Activated CD8-positive, alpha-beta memory T cell treated with anti-CD3 and anti-CD28 coated beads, Interleukin-2, amount 50 U/mL, for 48 hours (primary cell): ENCODE results near the gene HTRA1.

ENCODE experiments used
- DNase-seq: peaks from one replicate; pipeline ENCODE4 v3.0.0-alpha.2; 2020

Gene HTRA1

DNA sequence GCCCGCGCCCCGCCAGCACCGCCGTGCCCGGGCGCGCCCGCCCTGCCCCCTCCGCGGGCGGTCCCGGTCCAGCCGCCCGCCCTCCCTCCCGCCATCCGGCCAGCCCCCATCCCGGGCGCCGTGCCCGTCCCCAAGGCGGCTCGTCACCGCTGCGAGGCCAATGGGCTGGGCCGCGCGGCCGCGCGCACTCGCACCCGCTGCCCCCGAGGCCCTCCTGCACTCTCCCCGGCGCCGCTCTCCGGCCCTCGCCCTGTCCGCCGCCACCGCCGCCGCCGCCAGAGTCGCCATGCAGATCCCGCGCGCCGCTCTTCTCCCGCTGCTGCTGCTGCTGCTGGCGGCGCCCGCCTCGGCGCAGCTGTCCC, at the start of gene HTRA1:
Gene HTRA1 (plus strand): TSS at position 187 of the 362 bp plus-strand sequence. CDS start 100 bp downstream, at position 287.
- no peak for DNase-seq

DNA sequence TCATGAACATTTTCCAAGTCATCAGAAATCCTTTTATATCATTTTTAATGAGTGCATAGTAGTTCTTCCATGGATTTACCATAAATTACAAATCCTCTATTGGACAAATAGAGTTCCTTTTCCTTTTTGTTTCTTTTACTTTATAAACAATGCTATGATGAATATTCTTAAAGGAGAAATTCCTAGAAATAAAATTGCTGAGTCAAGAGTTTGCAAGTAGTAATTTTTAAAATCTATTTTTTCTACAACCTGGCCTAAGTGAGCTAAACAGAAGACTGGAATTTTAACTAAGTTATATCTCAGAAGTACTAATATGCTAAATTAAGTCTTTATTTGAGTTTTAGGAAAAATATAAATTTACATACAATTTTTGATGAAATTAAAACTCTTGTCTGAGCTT, 48.0 kb upstream of the HTRA1 start:
- DNase-seq = no peak

DNA sequence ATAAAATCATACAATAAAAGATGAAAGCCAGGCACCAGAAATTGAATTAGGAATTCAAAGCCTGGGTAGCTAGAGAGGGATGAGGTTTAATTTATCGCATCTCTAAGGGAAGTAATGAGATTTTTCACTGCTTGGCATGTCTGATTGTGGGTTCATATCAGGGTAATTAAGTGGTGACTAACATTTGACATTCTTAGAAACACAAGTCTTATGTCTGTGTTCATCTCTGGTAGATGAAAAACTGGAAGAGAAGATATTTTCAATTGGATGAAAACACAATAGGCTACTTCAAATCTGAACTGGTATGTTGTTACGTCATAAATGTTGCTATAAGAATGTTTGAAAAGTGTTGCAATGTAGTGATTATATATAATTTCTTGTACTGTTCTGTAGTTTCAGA, 43.7 kb upstream of the HTRA1 start:
- no peak for DNase-seq

- DNase-seq = no peak
These were observed 42.3 kb upstream of the HTRA1 start for GRCh38 chr10:122419016-122419415.

- no peak for DNase-seq
These were observed 41.3 kb upstream of the HTRA1 start for GRCh38 chr10:122419876-122420623.

GRCh38 chr10:122420624-122421007, 40.7 kb upstream of the HTRA1 start:
- DNase-seq = no peak

DNA sequence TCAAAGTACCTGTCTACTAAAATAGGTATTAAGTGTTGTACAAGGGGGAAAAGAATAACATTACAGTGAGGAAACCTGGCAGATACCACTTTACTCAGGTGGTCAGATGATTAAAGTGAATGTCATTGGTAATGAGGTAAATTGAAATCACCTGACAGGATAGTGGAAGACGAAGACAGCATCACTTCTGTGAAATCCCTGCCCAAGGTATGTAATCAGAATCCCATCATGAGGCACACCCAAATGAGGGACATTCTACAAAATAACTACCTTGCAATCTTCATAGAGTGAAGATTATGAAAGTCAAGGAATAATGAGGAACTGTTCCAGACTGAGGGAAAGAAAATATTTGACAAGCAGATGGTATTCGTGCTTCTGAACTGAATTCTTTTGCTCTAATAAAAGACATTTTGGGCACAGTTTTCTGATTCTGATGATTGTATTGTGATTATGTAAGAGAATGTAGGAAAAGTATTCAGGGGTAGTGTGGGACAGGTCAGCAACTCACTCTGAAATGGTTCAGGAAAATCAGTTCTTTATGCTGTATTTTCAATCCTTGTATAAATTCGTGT, 40.2 kb upstream of the HTRA1 start:
- DNase-seq = no peak

DNA sequence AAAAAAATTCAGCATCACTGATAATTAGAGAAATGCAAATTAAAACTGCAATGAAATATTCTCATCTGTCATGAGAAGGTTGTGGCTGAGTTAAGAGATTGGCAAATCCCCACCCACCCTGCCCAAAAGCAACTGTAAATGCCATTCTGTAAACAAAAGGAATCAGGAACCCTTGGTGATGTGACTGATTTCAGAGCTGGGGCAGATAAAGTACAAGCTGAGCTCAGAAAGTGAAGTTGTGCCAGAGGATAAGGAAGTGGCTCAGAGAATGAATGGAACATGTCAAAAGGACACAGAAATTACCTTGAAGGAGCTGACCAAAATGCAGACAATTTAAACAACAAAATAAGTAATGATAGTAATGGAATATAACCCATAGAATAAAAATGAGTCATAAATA, 39.6 kb upstream of the HTRA1 start:
- no peak for DNase-seq

DNA sequence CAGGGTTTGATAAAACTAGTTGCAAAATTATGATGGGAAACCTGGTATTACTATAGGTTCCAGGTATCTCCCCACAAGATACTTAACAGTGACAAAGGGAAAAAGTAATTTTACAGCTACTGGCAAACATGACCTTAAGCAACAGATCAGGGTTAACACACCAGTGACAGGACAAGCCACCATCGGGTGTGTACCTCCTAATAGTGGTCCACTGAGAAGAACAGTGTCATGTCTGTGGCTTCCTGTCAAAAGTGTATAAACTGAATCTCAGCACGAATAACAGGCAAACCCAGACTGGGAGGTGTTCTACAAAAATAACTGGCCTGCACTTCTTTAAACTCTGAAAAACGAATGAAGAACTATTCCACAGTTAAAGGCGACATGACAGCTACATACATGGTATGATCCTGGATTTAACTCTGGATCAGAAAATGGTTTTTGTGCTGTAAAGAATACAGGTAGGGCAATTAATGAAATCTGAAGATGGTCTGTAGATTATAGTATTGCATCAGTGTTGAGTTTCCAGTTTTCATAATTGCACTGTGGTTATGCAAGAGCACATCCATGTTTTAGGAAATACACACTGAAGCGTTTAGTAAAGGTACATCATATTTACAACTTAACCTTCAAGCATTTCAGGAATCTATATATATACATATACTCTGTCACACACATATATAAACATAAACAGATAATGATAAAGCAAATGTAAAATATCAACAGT, 38.9 kb upstream of the HTRA1 start:
- no peak for DNase-seq

DNA sequence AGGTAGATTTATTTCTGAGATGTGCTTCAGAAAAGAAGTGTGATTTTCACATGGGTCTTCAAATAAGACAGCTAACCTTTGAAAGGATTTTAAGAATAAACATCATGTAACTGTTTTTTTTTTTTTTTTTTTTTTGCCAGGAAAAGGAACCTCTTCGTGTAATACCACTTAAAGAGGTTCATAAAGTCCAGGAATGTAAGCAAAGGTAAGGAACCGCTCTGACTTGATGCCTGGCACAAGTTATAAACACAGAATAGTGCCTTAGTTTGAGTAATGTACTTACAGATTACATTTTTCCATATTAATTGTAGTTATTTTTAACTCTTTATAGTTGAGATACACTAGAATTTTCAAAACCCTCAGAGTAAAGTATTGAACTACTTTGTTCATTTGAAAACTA, 37.3 kb upstream of the HTRA1 start:
- no peak for DNase-seq

- no peak for DNase-seq
These were observed 34.5 kb upstream of the HTRA1 start for GRCh38 chr10:122426829-122427228.

- DNase-seq = no peak
These were observed 34.1 kb upstream of the HTRA1 start for GRCh38 chr10:122427280-122427679.

DNA sequence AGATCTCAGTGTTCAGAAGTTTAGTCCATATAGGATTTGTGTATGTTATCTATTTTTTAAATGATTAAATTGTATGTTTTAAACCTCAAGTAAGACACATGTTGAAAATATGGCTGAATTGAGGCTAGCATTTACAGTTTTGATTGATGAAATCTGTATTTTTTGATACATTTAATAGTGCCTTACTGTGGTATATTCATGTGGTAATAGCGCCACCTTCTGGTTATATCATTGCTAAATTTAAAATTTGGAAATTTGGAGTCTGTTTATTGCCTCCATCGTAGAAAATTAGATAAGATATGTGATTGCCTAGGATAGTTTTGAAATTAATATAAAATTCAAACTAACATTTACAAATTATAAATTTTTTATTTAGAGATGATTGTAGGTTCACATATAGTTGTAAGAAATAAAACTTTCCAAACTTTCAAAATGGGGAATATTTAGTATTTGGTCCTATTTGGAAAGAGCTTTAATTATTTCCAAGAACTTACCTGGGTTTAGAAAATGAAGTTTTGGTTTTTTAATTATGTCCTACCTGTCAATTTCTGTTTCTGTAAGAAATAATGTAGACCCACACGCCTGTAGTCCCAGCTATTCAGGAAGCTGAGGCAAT, 26.0 kb upstream of the HTRA1 start:
- DNase-seq = no peak

GRCh38 chr10:122441961-122442360, 19.4 kb upstream of the HTRA1 start:
- no peak for DNase-seq

DNA sequence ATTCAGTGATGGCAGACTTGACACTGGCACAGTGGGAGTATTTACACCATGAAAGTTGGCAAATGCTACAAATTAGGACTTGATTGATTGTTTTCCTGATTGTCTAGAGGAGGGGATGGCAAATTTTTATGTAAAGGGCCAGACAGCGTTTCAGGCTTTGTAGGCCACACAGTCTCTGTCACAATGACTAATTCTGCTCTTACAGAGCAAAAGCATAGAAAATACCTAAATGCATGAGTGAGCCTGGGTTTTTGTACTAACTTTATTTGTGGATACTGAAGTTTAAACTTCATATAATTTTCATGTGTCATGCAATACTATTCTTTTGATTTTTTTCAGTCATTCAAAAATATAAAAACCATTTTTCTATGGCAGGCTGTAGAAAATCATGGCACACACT, 15.9 kb upstream of the HTRA1 start:
- DNase-seq = no peak

DNA sequence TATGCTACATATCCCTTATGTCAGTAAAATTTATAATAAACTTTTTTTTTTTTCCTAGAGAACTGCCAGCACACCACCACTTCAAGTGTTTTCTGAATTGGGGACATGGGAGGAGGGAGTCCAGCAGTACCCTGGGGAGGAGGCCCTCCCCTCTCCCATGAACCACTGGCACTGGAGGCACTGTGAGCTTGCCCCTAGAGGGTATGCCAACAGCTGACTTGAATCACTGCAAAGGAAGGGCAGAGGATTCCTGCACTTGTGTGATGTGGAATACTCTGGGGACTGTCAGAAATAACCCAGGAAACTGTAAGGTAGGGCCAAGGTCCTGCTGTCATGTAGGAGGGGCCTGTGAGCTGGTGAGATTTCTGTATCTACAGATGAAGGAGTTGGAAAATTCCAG, 15.4 kb upstream of the HTRA1 start:
- no peak for DNase-seq

- no peak for DNase-seq
These were observed 14.5 kb upstream of the HTRA1 start for GRCh38 chr10:122446668-122447423.

DNA sequence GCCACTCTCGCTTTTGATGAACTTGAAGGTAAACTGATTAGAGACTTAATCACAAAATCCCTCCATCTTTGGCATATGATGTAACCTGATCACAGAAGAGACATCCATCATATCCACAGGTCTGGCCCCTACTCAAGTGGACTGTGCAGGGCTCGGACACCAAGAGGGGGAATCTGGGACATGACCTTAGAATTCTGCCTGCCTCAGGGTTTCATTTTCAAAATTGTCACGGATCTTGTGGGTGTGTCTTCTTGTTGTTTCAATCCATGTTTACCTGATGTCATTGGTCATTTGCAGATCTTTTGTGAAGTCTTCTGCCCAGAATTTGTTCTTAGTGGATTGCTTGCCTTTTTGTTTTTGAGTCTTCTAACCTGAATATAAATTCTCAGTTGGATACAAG, 12.8 kb upstream of the HTRA1 start:
- DNase-seq = no peak

DNA sequence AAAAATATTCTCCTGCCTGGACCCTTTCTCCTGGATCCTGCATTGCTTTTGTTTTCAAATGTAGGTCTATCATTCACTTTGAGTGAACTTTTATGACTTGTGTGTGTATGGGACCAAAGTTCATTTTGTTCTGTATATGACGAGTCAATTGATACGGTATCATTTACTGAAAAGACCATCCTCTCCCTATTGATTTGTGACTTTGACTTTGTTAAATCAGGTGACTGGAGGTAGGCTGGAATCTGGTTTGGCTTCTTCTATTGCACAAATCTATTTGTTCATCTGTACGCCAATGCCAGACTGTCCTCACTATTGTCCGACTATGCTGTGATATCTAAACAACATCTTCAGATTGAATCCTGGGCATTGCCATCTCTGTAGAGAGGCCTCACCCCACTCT, 12.2 kb upstream of the HTRA1 start:
- DNase-seq = no peak

DNA sequence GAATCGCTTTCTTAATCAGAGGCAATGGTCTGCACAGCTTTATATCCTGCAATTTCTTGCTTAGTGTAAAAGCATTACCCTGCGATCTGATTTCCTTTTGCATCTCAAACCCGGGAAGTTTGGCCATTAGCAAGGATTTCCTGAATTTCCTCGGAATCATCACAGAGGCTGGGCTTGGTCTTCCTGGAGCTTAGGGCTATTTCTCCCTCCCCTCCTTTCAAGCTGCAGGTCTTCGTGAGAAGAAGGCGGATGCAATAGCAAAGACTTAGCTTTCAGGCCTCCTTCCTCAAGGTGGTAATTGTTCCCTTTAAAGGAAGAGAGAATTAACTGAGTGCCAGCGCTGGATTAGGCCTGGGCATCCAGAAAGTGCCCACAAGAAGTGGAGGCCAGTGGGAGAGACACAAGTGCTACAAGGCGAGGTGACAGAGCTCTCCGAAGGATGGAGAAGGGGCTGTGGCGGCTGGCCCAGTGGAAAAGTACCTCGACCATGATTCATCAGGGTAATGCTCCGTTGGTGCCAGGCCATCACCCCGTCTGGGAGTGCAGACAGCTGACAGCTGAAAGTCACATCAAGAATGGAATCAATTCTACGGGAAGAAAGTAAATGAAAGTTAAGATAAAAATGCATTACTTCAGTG, 10.9 kb upstream of the HTRA1 start:
- no peak for DNase-seq

DNA sequence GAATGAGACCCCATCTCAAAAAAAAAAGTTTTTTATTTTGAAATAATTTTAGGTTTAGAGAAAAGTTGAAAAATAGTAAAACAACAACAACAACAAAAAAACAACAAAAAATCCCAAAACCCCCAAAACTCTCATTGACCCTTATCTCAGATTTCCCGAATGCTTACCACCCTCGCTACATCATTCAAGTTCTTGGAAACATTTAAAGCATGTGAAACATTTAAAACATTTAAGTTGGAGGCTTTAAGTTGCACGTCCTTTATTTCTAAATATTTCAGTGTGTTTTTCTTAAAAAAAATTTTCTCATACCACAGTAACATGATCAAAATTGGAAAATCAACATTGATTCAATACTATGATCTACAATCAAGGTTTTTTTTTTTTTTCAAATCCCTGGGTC, 7.3 kb upstream of the HTRA1 start:
- DNase-seq = no peak

DNA sequence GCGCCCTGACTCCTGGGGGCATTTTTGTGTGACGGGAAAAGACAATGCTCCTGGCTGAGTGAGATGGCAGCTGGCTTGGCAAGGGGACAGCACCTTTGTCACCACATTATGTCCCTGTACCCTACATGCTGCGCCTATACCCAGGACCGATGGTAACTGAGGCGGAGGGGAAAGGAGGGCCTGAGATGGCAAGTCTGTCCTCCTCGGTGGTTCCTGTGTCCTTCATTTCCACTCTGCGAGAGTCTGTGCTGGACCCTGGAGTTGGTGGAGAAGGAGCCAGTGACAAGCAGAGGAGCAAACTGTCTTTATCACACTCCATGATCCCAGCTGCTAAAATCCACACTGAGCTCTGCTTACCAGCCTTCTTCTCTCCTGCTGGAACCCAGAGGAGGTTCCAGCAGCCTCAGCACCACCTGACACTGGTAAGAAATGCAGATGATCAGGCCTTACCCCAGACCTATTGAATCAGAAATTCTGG, 6.7 kb upstream of the HTRA1 start, which contains the start of gene ARMS2:
Gene ARMS2 (plus strand): TSS at position 51 of the 478 bp plus-strand sequence. CDS start 75 bp downstream, at position 126.
- no peak for DNase-seq
